GM19035 (cell line): ENCODE results near the gene UVRAG.

Experiments
- ATAC-seq: cut with Tn5 transposase; IDR thresholded peaks from one replicate; pipeline ENCODE4 v1.9.1; 2021; ENCODE audit not compliant: unreplicated experiment

UVRAG gene

GRCh38 chr11:76177250-76177686, 362.3 kb downstream of the UVRAG start:
- ATAC-seq = no peak

DNA sequence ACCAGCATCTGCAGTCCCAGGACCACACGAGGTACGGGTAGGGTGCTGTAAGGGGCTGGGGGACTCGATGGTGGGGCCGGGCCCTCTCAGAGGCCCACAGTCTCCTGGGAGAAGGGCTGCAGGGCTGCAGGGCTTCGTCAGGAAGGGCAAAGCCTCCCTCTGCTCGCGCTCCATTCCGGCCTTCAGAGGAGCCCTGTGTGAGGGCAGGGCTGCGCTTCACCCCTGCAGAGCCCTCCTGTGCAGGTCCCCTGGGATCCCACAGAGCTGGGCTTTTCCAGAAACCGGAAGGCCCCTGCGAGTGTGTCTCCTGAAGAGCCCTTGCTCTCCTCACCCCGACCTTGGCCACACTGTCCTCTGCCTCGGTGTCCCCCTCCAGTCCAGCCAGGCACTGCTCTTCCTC, 364.1 kb downstream of the UVRAG start:
- no peak for ATAC-seq

GRCh38 chr11:76181371-76181770, 366.4 kb downstream of the UVRAG start:
- no peak for ATAC-seq

DNA sequence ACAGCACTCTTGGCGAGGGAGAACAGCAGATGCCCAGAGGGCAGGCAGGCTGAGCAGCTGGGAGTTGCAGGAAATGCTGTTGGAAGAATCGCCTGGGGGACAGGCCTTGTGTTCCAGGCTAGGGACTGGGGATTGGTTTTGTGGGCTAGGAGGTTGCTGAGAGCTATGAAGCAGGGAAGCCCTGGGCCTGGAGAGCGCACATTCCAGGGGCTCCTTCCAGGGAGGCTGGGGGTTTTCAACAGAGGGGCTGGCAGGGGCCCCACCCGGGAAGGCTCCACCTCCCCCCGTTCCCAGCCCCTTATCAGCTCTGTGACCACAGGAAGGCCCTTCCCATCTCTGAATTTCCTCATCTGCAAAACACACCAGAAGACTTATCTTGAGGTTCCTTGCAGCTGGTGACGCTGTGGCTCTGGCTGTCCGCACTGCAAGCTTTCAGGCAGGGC, 369.6 kb downstream of the UVRAG start:
- no peak for ATAC-seq

- ATAC-seq = no peak
Observed at GRCh38 chr11:76185511-76185910, 370.5 kb downstream of the UVRAG start.

DNA sequence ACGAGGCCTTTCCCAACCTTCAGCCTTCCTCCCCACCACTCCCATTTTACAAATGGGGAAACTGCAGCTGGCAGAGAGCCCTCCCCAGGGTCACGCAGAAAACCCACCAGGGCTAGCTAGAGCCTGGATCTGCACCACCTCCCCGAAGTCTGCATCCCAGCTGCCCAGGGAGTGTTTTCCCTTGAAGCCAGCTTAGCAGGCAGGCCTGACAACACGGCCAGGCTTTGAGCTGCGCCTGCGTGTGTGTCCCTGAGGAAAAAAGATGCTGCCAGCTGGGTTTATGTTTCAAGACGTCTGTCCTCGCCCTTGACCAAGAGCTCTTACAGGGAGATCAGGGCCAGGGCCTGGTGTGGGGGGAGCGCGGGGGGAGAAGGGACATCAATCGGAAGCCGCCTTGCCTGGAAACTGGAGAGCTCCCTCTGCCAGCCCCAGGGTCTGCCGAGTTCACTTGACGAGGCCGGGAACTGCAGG, 371.0 kb downstream of the UVRAG start:
- no peak for ATAC-seq

DNA sequence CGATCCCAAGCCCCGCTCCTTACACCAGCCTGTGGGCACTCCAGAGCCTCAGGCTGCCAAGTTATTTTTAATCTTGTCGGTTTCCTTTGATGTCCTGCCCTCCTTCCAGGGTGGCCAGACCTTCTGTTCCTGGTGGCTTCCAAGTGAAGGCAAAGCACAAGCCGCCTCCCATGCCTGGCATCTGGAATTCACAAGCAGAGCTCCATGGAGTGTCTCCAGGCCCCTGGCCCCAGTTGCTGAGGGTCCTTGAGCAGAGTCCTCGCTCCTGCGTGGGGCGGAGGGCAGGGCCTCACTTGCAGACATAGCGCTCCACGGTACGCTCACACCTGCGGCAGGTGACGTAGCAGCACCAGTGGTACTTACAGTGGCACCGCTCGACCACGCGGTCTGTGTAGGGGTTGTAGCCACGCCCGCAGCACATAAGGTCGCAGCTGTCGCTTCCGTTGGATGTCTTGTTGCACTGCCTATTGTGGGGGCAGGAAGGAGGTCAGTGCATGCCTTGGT, 371.8 kb downstream of the UVRAG start:
- no peak for ATAC-seq

DNA sequence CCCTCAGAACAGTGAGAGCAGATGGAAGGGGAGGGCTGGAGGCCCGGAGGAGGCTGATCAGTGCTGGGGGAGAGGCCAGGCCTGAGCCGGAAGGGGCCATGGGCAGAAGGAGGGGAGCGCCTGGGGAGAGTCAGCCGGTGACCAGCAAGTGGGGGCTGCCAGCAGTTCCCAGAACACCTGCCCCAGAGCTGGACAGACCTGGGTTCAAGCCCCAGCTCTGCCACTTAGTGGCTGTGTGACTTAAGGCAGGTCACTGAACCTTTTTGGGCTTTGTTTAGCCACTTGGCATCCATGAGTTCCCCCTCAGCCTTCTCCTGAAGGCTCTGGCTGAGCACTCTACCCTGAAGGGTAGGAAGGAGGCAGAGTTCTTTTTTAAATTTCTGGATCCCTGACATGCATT, 373.9 kb downstream of the UVRAG start:
- no peak for ATAC-seq

GRCh38 chr11:76189682-76190081, 374.7 kb downstream of the UVRAG start:
- no peak for ATAC-seq

- ATAC-seq = no peak
Observed at GRCh38 chr11:76190376-76190775, 375.4 kb downstream of the UVRAG start.
